Endothelial cell of umbilical vein (primary cell): ENCODE data around the gene PKP4. TPM values are rescaled to one million over a fixed set of nuclear protein-coding genes. Genes with fewer than 3 reads are reported as not detected.

Experiments used
- BruUV-seq: library from RNA; stranded (reverse); fragments of 400-500 nt; replicated peaks from 2 replicates; lab custom pipeline; 2021; lab: Mats Ljungman, UMichigan
- CTCF ChIA-PET: fragments of 300-600, 350-600 bp; sonication (Branson Sonifier 250); formaldehyde crosslinking; loops from one replicate; lab custom pipeline; 2021; ENCODE audit warnings: antibody characterized with exemption, inconsistent platforms; lab: Charles Lee
- POLR2A ChIA-PET: fragments of 300-600, 350-600 bp; sonication (Branson Sonifier 250); formaldehyde crosslinking; loops from one replicate; lab custom pipeline; 2021; ENCODE audit warnings: antibody characterized with exemption, inconsistent platforms; lab: Charles Lee
- DNase-seq: peaks from one replicate; pipeline ENCODE4 v3.0.0-alpha.2; 2011; ENCODE audit warnings: low read depth, low spot score
- FAIRE-seq: peaks from 2 replicates; lab custom pipeline; 2011; peaks lifted over from hg19 to GRCh38; lab: Jason Lieb, UNC
- H2AFZ ChIP-seq: 2 replicates; pipeline ENCODE4 v1.6.0; 2012; ENCODE audit warnings: low read depth, low read length, control low read depth, inconsistent platforms
- H3K27ac ChIP-seq: 2 replicates; pipeline ENCODE4 v1.5.1; 2011; ENCODE audit warnings: low read depth, mild to moderate bottlenecking, control low read depth, low read length, moderate library complexity; ENCODE audit not compliant: insufficient read depth
- H3K27me3 ChIP-seq, 2 experiments: 2 replicates each; pipeline versions ENCODE4 v1.6.0 to v1.6.1; 2011; ENCODE audit warnings: low read length in 2 of 2, mixed read lengths in 1 of 2; ENCODE audit not compliant: control insufficient read depth in 2 of 2, insufficient read depth in 2 of 2
- H3K36me3 ChIP-seq, 2 experiments: 2 replicates in 1 of 2; 3 replicates in 1 of 2; pipeline ENCODE4 v1.5.1; 2011; ENCODE audit warnings: low read length in 2 of 2, mild to moderate bottlenecking in 1 of 2, moderate library complexity in 1 of 2; ENCODE audit not compliant: control insufficient read depth in 2 of 2, insufficient read depth in 2 of 2; ENCODE audit errors: extremely low read depth in 1 of 2
- H3K4me1 ChIP-seq: 3 replicates; pipeline ENCODE4 v1.5.1; 2011; ENCODE audit warnings: mild to moderate bottlenecking, low read length; ENCODE audit not compliant: control insufficient read depth, insufficient read depth; ENCODE audit errors: extremely low read depth
- H3K4me2 ChIP-seq: 2 replicates; pipeline ENCODE4 v1.6.1; 2011; ENCODE audit warnings: low read length, control low read depth, mixed read lengths; ENCODE audit not compliant: insufficient read depth
- H3K4me3 ChIP-seq, 3 experiments: fragments of 200-600 bp in 1 of 3; sonication (generic), shearing (Covaris generic) in 1 of 3; replicated peaks in 1 of 3; 2 replicates each; pipeline ENCODE4 v1.5.1; 2011 to 2016; ENCODE audit warnings: control low read depth in 3 of 3, low read length in 3 of 3, mild to moderate bottlenecking in 2 of 3, inconsistent platforms in 1 of 3, low read depth in 1 of 3, moderate library complexity in 1 of 3; ENCODE audit not compliant: insufficient read depth in 1 of 3
- H3K79me2 ChIP-seq: 2 replicates; pipeline ENCODE4 v1.6.0; 2012; ENCODE audit warnings: low read length, inconsistent platforms; ENCODE audit not compliant: control insufficient read depth, insufficient read depth
- H3K9ac ChIP-seq: replicated peaks from 2 replicates; pipeline ENCODE3; 2011; ENCODE audit warnings: low read length, control low read depth; ENCODE audit not compliant: insufficient read depth; ENCODE audit errors: extremely low read depth
- H3K9me1 ChIP-seq: replicated peaks from 3 replicates; pipeline ENCODE4 v1.6.0; 2011; ENCODE audit warnings: mild to moderate bottlenecking, low read length; ENCODE audit not compliant: control insufficient read depth, insufficient read depth; ENCODE audit errors: extremely low read depth
- H3K9me3 ChIP-seq: replicated peaks from 2 replicates; pipeline ENCODE4 v1.5.1; 2012; ENCODE audit warnings: low read length, inconsistent platforms; ENCODE audit not compliant: control insufficient read depth, insufficient read depth
- H4K20me1 ChIP-seq: replicated peaks from 2 replicates; pipeline ENCODE3; 2011; ENCODE audit warnings: mild to moderate bottlenecking, low read length; ENCODE audit not compliant: control insufficient read depth, insufficient read depth; ENCODE audit errors: extremely low read depth
- EZH2 ChIP-seq: IDR thresholded peaks from 2 replicates; pipeline ENCODE4 v1.6.1; 2012; ENCODE audit warnings: borderline replicate concordance, low read depth, mild to moderate bottlenecking, moderate library complexity, low read length, inconsistent platforms; ENCODE audit not compliant: severe bottlenecking
- FOS ChIP-seq: IDR thresholded peaks from 2 replicates; pipeline ENCODE4 v1.6.1; 2011; ENCODE audit warnings: mild to moderate bottlenecking, low read length, moderate library complexity, borderline replicate concordance; ENCODE audit not compliant: insufficient read depth
- GATA2 ChIP-seq: IDR thresholded peaks from 2 replicates; pipeline ENCODE4 v1.7.0; 2011; ENCODE audit warnings: low read depth, mild to moderate bottlenecking, moderate library complexity, mixed read lengths, low read length; ENCODE audit not compliant: insufficient read length, insufficient read depth
- JUN ChIP-seq: IDR thresholded peaks from 2 replicates; pipeline ENCODE4 v1.6.1; 2011; ENCODE audit warnings: borderline replicate concordance, low read depth; ENCODE audit not compliant: insufficient read length, insufficient read depth
- MYC ChIP-seq: IDR thresholded peaks from one replicate; pipeline ENCODE4 v1.6.1; 2011; ENCODE audit warnings: mild to moderate bottlenecking, low read depth, low read length
- POLR2A ChIP-seq: IDR thresholded peaks from 2 replicates; pipeline ENCODE4 v1.6.1; 2012; ENCODE audit warnings: low read depth, mild to moderate bottlenecking, control low read depth, low read length
- POLR2AphosphoS5 ChIP-seq: IDR thresholded peaks from 2 replicates; pipeline ENCODE4 v1.6.1; 2012; ENCODE audit warnings: low read depth, mild to moderate bottlenecking, control low read depth, low read length, moderate library complexity; ENCODE audit not compliant: insufficient read depth
- dilution Hi-C: fragments of 300-500 bp; cut with MboI; formaldehyde crosslinking; loops from one replicate; pipeline ENCODE4 v1.15.0; 2019; ENCODE audit warnings: low sequenced_read_pairs; ENCODE audit not compliant: extremely low pct_ligation_motif_present
- intact Hi-C: fragments of 100-400 bp; cut with micrococcal nuclease; formaldehyde crosslinking; loops from one replicate; pipeline ENCODE4 v1.10.0; 2022
- polyA plus RNA-seq, 4 experiments: library from polyadenylated mRNA; depleted of rRNA in 3 of 4; stranded (reverse) in 3 of 4; unstranded in 1 of 4; fragments of >200 nt; gene quantifications; 2 replicates each; pipeline versions ENCODE4 v1.2.1 to v1.2.3, GENCODE V29; 2011 to 2012; ENCODE audit warnings: missing spikeins in 1 of 4
- total RNA-seq: library from RNA; stranded (reverse); gene quantifications from 2 replicates; pipeline ENCODE4 v1.2.3, GENCODE V29; 2021
- TF ChIP-seq, protein P1 (sequence below), 2 donors: IDR thresholded peaks; 1 replicate in 1 of 2; 2 replicates in 1 of 2; pipeline ENCODE4 v1.5.1; 2011; ENCODE audit warnings: low read length in 2 of 2, mild to moderate bottlenecking in 2 of 2, moderate library complexity in 2 of 2, control low read depth in 1 of 2, inconsistent platforms in 1 of 2, low read depth in 1 of 2; ENCODE audit not compliant: insufficient read depth in 1 of 2; ENCODE audit errors: extremely low read depth in 1 of 2
- TF ChIP-seq, protein P2 (sequence below): IDR thresholded peaks from 2 replicates; pipeline ENCODE4 v1.6.1; 2011; ENCODE audit not compliant: insufficient read depth, insufficient read length

The PKP4 gene
- total and polyA plus RNA-seq, 2 donors (not counting 3 experiments of a cell fraction or from before 2014, with no cell fraction given): 35.4 to 68.5 TPM

DNA sequence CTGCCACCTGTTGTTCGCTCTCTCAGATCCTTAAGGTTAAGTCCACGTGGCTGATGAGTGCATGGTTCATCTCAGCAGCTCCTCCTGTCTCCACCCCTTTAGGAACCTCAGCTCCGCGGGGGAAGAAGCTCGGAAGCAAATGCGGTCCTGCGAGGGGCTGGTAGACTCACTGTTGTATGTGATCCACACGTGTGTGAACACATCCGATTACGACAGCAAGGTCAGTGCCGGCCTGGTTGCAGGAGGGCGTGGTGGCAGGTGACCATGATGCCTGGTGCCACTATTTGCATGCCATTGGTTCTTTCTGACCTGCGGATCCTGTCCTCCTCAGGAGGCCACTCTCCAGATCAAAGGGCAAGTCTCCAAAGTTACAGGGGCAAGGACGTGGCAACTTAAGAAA lies 204.5 kb downstream of the PKP4 start:
- no peak overlapping the region for H3K4me2 ChIP-seq
- intact Hi-C loops: no loop called here

More for the DNA sequence above, 204.5 kb downstream of the PKP4 start:
- TF ChIP-seq JUN (no peak), MYC (no peak), EZH2 (no peak), FOS (no peak), POLR2A (no peak), GATA2 (no peak), POLR2AphosphoS5 (no peak)
- TF ChIP-seq, protein P1, sequence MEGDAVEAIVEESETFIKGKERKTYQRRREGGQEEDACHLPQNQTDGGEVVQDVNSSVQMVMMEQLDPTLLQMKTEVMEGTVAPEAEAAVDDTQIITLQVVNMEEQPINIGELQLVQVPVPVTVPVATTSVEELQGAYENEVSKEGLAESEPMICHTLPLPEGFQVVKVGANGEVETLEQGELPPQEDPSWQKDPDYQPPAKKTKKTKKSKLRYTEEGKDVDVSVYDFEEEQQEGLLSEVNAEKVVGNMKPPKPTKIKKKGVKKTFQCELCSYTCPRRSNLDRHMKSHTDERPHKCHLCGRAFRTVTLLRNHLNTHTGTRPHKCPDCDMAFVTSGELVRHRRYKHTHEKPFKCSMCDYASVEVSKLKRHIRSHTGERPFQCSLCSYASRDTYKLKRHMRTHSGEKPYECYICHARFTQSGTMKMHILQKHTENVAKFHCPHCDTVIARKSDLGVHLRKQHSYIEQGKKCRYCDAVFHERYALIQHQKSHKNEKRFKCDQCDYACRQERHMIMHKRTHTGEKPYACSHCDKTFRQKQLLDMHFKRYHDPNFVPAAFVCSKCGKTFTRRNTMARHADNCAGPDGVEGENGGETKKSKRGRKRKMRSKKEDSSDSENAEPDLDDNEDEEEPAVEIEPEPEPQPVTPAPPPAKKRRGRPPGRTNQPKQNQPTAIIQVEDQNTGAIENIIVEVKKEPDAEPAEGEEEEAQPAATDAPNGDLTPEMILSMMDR (IDR thresholded peaks at IDR 0.05; ENCODE audit: extremely low read depth in 1 of 2, insufficient read depth in 1 of 2, low read depth in 1 of 2, low read length in 2 of 2): no peak
- TF ChIP-seq, protein P2, sequence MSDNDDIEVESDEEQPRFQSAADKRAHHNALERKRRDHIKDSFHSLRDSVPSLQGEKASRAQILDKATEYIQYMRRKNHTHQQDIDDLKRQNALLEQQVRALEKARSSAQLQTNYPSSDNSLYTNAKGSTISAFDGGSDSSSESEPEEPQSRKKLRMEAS: no peak
- no peaks in the 10 kb centered on the region for H4K20me1 ChIP-seq
- no peak overlapping the region for H3K27ac ChIP-seq
- H3K79me2 ChIP-seq: no peaks in the 10 kb centered on the region
- H3K4me1 ChIP-seq: peaks cover 9% of the 10 kb centered on the region
- DNase-seq (no peak), FAIRE-seq (no peak)
- no peak overlapping the region for H3K9ac ChIP-seq
- no peak overlapping the region for H2AFZ ChIP-seq
- ChIA-PET POLR2A (no interaction called here), CTCF (no interaction called here)
- H3K36me3 ChIP-seq: peaks cover 3 to 25% of the 10 kb centered on the region in 2 experiments
- no peak overlapping the region for H3K4me3 ChIP-seq
- dilution Hi-C loops: no loop called here
- no peaks in the 10 kb centered on the region for H3K9me3 ChIP-seq
- no TSS peak for BruUV-seq
- H3K27me3 ChIP-seq: no peaks in the 10 kb centered on the region
- no peaks in the 10 kb centered on the region for H3K9me1 ChIP-seq
